Measurements from ENCODE around the gene PDS5A.
A peak's percentile ranks its signal among the peaks of the same experiment; 100 is the strongest.
"Not testable (repeated sequence)": the region's sequence is repeated elsewhere in the genome, so short reads cannot be mapped to it uniquely, and the experiment has no call there.

Gene PDS5A

GRCh38 chr4:39823191-39823590 is 154.5 kb downstream of the PDS5A start:
- no peak for DNase-seq

GRCh38 chr4:39822662-39823061 is 155.0 kb downstream of the PDS5A start:
- DNase-seq: no peak

DNA sequence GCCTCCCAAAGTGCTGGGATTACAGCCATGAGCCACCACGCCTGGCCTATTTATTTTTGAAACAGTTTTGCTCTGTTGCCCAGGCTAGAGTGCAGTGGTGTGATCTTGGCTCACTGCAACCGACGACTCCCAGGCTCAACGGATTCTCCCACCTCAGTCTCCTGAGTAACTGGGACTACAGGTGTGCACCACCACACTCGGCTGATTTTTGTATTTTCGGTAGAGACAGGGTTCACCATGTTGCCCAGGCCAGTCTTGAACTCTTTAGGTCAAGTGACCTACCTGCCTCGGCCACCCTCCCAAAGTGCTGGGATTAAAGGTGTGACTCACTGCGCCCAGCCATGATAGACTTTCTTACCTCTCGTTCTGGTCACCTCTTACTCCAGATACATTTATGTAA is 155.8 kb downstream of the PDS5A start:
- no peak for DNase-seq

DNA sequence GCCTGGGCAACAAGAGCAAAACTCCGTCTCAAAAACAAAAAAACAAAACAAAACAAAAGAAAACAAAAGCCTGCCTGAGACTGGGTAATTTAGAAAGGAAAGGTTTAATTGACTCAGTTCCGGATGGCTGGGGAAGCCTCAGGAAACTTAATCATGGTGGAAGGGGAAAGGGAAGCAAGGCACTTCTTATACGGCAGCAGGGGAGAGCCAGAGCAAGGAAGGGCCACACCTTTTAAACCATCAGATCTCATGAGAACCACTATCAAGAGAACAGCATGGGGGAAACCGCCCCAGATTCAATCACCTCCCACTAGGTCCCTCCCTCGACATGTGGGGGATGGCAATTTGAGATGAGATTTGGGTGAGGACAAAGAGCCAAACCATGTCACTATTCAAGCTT is 157.5 kb downstream of the PDS5A start:
- DNase-seq: no peak

- no peak for DNase-seq
These were observed 159.1 kb downstream of the PDS5A start for GRCh38 chr4:39818646-39819045.

GRCh38 chr4:39814403-39815185 is 163.1 kb downstream of the PDS5A start:
- DNase-seq: peak in 1 of 2 experiments; percentile 4

GRCh38 chr4:39813761-39814160 is 163.9 kb downstream of the PDS5A start:
- not testable (repeated sequence) for DNase-seq

- DNase-seq: not testable (repeated sequence)
These were observed 164.7 kb downstream of the PDS5A start for GRCh38 chr4:39813033-39813432.

GRCh38 chr4:39812500-39812899 is 165.2 kb downstream of the PDS5A start:
- no peak for DNase-seq

DNA sequence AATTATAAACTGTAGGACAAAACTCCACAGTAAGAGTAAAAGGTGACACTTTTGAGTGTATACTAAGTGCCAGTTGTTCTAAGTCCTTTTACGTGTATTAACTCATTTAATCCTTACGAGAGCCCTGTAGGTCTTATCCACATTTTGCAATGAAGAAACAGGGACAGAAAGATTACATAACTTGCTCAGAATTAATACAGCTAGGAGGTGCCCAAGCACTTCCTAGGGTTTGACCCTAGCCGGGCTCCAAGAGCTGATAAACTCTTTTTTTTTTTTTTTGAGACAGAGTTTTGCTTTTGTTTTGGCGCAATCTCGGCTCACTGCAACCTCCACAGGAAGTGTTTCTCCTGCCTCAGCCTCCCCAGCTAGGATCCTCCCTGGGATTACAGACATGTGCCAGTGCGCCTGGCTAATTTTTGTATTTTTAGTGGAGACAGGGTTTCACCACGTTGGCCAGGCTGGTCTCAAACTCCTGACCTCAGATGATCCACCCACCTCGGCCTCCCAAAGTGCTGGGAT is 169.4 kb downstream of the PDS5A start:
- no peak for DNase-seq

DNA sequence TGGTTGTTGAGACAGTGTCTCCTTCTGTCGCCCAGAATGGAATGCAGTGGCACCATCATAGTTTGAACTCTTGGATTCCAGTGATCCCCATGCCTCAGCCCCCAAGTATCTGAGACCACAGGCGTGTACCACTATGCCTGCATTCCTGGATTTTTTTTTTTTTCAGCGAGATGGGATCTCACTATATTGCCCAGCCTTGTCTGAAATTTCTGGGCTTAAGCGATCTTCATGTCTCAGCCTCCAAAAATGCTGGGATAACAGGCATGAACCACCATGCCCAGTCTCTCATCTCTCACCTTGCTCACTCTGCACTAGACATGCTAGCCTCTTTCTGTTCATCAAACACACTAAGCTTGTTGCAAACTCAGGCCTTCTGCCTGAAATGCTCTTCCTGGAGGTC is 175.7 kb downstream of the PDS5A start:
- DNase-seq: no peak

DNA sequence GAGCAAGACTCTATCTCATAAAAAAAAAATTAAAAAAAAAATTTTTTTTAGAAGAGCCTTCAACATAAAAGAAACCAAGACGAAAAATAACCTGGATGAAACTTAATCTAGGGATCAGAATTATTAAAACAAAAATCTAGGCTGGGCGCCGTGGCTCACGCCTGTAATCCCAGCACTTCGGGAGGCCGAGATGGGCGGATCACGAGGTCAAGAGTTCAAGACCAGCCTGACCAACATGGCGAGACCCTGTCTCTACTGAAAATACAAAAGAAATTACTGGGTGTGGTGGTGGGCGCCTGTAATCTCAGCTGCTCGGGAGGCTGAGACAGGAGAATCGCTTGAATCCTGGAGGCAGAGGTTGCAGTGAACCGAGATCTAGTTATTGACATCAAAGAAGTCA is 184.7 kb downstream of the PDS5A start:
- not testable (repeated sequence) for DNase-seq

DNA sequence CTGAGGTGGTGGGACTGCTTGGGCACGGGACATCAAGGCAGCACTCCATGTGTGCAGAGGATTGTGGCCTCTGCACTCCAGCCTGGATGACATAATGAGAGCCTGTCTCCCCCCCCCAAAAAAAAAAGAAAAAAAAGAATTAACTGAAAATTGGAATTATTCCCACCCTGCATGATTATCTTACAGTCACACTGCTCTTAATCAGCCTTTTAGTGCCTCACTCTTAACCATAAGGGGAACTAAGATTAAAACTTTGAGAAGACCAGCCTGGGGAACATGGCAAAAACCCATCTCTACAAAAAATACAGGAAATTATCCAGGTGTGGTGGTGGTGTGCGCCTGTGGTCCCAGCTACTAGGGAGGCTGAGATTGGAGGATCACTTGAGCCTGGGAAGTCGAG is 185.2 kb downstream of the PDS5A start:
- no peak for DNase-seq

- no peak for DNase-seq
These were observed 185.6 kb downstream of the PDS5A start for GRCh38 chr4:39792128-39792527.

DNA sequence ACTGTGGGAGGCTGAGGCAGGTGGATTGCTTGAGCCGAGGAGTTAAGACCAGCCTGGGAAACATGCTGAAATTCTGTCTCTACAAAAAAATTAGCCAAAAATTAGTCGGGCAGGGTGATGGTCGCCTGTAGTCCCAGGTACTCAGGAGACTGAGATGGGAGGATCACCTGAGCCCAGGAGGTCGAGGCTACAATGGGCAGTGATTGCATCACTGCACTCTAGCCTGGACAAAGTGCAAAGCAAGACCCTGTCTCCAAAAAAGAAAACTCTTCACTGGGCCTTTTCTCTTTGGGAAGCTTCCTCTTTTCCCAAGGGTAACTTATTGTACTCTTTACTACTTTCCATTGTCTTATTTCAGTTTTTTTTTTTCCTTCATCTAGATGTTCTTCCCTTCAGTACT is 190.9 kb downstream of the PDS5A start:
- no peak for DNase-seq

DNA sequence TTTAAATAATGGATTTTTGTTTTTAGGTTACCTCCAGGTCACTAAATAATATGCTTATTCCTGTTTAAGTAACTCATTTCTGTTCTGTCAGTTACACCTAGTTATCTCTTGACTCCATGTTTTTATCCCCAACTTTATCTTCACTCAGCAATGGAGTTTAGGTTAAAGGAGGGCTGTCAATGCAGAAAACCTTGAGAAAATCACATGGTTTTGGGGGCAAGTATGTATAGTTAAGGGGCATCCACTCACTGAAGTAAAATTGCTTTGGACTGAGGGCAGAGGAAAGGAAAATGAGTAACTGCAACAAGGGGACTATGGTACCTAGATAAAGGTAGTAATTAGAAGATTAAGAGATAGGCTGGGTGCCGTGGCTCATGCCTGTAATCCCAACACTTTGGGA is 192.6 kb downstream of the PDS5A start:
- DNase-seq: no peak

- DNase-seq: not testable (repeated sequence)
These were observed 195.7 kb downstream of the PDS5A start for GRCh38 chr4:39781988-39782387.
